Measurements from ENCODE around the gene RBM26. TPM values are rescaled to one million over a fixed set of nuclear protein-coding genes. Genes with fewer than 3 reads are reported as not detected.

Gene RBM26
- total and polyA plus RNA-seq, 2 of the 4 experiments (the other 2 are of a cell fraction) = 17.6 to 18.1 TPM

GRCh38 chr13:79306650-79307049 lies 99.4 kb downstream of the RBM26 start:
- Histone ChIP-seq H2BK120ac (ENCODE audit: low read depth, low read length) (no peak overlapping the region), H3K4me1 (ENCODE audit: control insufficient read depth, insufficient read depth, low read length) (no peaks in the 10 kb centered on the region; the same call in 1 of the 2 replicates), H2AFZ (replicated peaks; ENCODE audit: low read length, poor library complexity) (no peak overlapping the region), H2BK20ac (ENCODE audit: low read depth, low read length) (no peak overlapping the region), H3K79me1 (ENCODE audit: low read depth in 1 of 2, low read length in 2 of 2) (no peaks in the 10 kb centered on the region), H2BK5ac (ENCODE audit: low read depth, low read length, poor library complexity, severe bottlenecking) (no peak overlapping the region), H3K14ac (replicated peaks; ENCODE audit: low read depth, low read length) (no peak overlapping the region), H4K8ac (ENCODE audit: low read depth in 2 of 2, low read length in 2 of 2) (no peak overlapping the region), H4K91ac (ENCODE audit: insufficient read depth, low read depth, low read length) (no peak overlapping the region), H3K56ac (ENCODE audit: extremely low read depth, insufficient read depth, low read length) (no peak overlapping the region), H2AK5ac (ENCODE audit: low read depth, low read length) (no peak overlapping the region), H3K18ac (ENCODE audit: low read depth, low read length) (no peak overlapping the region), H3K27ac (ENCODE audit: insufficient read depth, low read length) (no peak overlapping the region), H3K9me3 (ENCODE audit: control insufficient read depth, insufficient read depth, low read length) (no peaks in the 10 kb centered on the region), H3K27me3 (ENCODE audit: control insufficient read depth, insufficient read depth, low read length) (no peaks in the 10 kb centered on the region), H2AK9ac (replicated peaks; ENCODE audit: low read depth, low read length, poor library complexity) (no peak overlapping the region), H3K9me1 (ENCODE audit: insufficient read depth, low read length) (no peaks in the 10 kb centered on the region), H4K20me1 (ENCODE audit: insufficient read depth, low read length) (no peaks in the 10 kb centered on the region), H3K9ac (ENCODE audit: low read depth, low read length) (no peak overlapping the region), H3K4ac (ENCODE audit: low read depth, low read length) (no peak overlapping the region), H3K36me3 (ENCODE audit: control insufficient read depth, insufficient read depth, low read length) (no peaks in the 10 kb centered on the region), H3K4me2 (ENCODE audit: low read depth, low read length) (no peak overlapping the region), H3K23ac (ENCODE audit: low read depth, low read length) (no peak overlapping the region), H4K5ac (ENCODE audit: low read depth, low read length) (no peak overlapping the region), H2BK15ac (ENCODE audit: low read depth, low read length) (no peak overlapping the region), H3K4me3 (ENCODE audit: insufficient read depth, low read depth, low read length) (no peak overlapping the region)
- ChIA-PET CTCF (no interaction called here), POLR2A (ENCODE audit: unreplicated experiment) (no interaction called here)
- DNase-seq = no peak
- intact Hi-C loops (cut with micrococcal nuclease) = no loop called here
- BruUV-seq (replicated peaks) = no TSS peak
- in situ Hi-C loops (cut with MboI; ENCODE audit: low sequenced_read_pairs) = no loop called here
- ATAC-seq (ENCODE audit: low read depth) = no peak
- TF ChIP-seq CTCF (conservative IDR thresholded peaks at IDR 0.05; ENCODE audit: low read depth, low read length) (no peak), MAZ (IDR thresholded peaks at IDR 0.05; ENCODE audit: borderline replicate concordance, low read depth, low read length) (no peak), CHD1 (IDR thresholded peaks at IDR 0.05; ENCODE audit: low read depth, low read length) (no peak), ELK1 (IDR thresholded peaks at IDR 0.05; ENCODE audit: borderline replicate concordance, low read depth, low read length) (no peak), USF2 (IDR thresholded peaks at IDR 0.05; ENCODE audit: low read depth, low read length) (no peak), RFX5 (IDR thresholded peaks at IDR 0.05; ENCODE audit: low read depth, low read length) (no peak), MAFK (IDR thresholded peaks at IDR 0.05; ENCODE audit: low read depth, low read length) (no peak), FOS (IDR thresholded peaks at IDR 0.05; ENCODE audit: low read depth, low read length) (no peak), CEBPB (IDR thresholded peaks at IDR 0.05; ENCODE audit: low read depth, low read length) (no peak), POLR2A (IDR thresholded peaks at IDR 0.05; ENCODE audit: low read depth, low read length) (no peak), MXI1 (IDR thresholded peaks at IDR 0.05; ENCODE audit: borderline replicate concordance, low read depth, low read length) (no peak), BHLHE40 (IDR thresholded peaks at IDR 0.05; ENCODE audit: low read depth, low read length) (no peak), RCOR1 (IDR thresholded peaks at IDR 0.05; ENCODE audit: insufficient replicate concordance, low read length) (no peak), NFE2L2 (IDR thresholded peaks at IDR 0.05; ENCODE audit: low read depth, low read length) (no peak)
- dilution Hi-C loops (cut with HindIII; ENCODE audit: low sequenced_read_pairs, unreplicated experiment) = no loop called here
- no CpG with 5 or more reads among the region's 1 CpG for WGBS, 2 experiments (ENCODE audit: extremely low coverage in 2 of 2, insufficient read length in 1 of 2)

All from IMR-90 (cell line).